K562 (cell line): ENCODE data around the gene BAIAP2. TPM values are rescaled to one million over a fixed set of nuclear protein-coding genes. Genes with fewer than 3 reads are reported as not detected.
A peak's percentile ranks its signal among the peaks of the same experiment; 100 is the strongest.

Source experiments
- polyA plus RNA-seq, 8 experiments: library from polyadenylated mRNA; depleted of rRNA in 4 of 8; stranded (reverse) in 5 of 8; unstranded in 3 of 8; fragments of >200 nt; fragmentation: Nextera tagmentation in 2 of 8; fragmentation: Illumina TruSeq in 1 of 8; extraction: Ambion mirVana in 2 of 8; extraction: Trizol in 1 of 8; gene quantifications; 2 replicates each; pipeline versions ENCODE4 v1.2.1 to v1.2.3, GENCODE V29; 2011 to 2014; ENCODE audit warnings: inconsistent platforms in 1 of 8, missing spikeins in 1 of 8
- total RNA-seq, 7 experiments: library from RNA; depleted of rRNA in 6 of 7; stranded (reverse); fragments of >200 nt in 6 of 7; fragmentation: Illumina TruSeq in 2 of 7; extraction: Trizol in 2 of 7; gene quantifications; 2 replicates each; pipeline versions ENCODE4 v1.2.1 to v1.2.3, GENCODE V29; 2011 to 2021; ENCODE audit warnings: low replicate concordance in 1 of 7
- TF ChIP-seq, protein P1 (sequence below): fragments of 450-650 bp; IDR thresholded peaks from 2 replicates; pipeline ENCODE4 v1.6.1; 2016; ENCODE audit warnings: mild to moderate bottlenecking, moderate library complexity
- TF ChIP-seq, protein P2 (sequence below): IDR thresholded peaks from 2 replicates; pipeline ENCODE4 v1.6.1; 2016; ENCODE audit warnings: missing genetic modification characterization, missing compliant biosample characterization
- TF ChIP-seq, protein P3 (sequence below): fragments of 450-650 bp; IDR thresholded peaks from 2 replicates; pipeline ENCODE4 v1.6.1; 2017; ENCODE audit warnings: antibody characterized with exemption, mild to moderate bottlenecking
- TF ChIP-seq, protein P4 (sequence below): fragments of 250-450 bp; sonication (Bioruptor Pico); IDR thresholded peaks from 2 replicates; pipeline ENCODE4 v1.8.0; 2021; ENCODE audit warnings: moderate library complexity, mild to moderate bottlenecking, inconsistent platforms

BAIAP2 gene
- total and polyA plus RNA-seq, 9 of the 15 experiments (the other 6 are each of a cell fraction or from before 2014, with no cell fraction given), result 2.3 to 51.6 (median 18.4) TPM

DNA sequence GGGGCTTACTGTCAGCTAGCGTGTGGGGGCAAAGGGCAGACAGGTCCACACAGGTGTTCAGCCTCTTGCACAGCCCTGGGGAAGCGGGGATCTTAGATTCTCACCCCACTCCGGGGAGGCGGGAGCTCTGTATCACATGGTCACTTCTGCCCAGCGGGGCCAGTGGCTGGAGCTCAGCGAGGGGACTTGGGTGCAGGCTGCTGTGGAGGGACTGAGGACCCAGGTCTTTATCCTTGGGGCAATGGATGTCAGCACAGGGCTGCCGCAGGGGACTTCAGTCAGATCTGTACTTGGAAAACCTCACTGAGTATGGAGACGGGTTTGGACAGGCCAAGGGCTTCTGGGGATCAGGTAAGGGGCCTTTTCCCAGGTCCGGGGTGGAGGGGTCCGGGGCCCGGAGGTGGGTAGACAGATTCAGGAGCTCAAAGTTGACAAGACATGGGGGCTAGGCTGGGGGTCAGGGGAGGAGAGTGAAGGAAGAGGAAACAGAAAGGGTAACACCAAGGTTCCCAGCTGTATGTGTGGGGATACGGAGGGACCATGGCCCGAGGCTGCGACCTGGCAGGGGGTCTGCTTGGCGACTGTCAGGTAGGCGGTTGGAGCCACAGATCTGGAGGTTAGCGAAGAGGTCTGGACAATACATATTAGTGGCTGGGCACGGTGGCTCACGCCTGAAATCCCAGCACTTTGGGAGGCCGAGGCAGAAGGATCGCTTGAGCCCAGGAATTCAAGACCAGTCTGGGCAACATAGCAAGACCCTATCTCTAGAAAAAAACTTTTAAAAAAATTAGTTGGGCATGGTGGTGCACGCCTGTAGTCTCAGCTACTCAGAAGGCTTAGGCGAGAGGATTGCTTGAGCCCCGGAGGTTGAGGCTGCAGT, 15.1 kb upstream of the BAIAP2 start (continued):
- TF ChIP-seq, protein P1, sequence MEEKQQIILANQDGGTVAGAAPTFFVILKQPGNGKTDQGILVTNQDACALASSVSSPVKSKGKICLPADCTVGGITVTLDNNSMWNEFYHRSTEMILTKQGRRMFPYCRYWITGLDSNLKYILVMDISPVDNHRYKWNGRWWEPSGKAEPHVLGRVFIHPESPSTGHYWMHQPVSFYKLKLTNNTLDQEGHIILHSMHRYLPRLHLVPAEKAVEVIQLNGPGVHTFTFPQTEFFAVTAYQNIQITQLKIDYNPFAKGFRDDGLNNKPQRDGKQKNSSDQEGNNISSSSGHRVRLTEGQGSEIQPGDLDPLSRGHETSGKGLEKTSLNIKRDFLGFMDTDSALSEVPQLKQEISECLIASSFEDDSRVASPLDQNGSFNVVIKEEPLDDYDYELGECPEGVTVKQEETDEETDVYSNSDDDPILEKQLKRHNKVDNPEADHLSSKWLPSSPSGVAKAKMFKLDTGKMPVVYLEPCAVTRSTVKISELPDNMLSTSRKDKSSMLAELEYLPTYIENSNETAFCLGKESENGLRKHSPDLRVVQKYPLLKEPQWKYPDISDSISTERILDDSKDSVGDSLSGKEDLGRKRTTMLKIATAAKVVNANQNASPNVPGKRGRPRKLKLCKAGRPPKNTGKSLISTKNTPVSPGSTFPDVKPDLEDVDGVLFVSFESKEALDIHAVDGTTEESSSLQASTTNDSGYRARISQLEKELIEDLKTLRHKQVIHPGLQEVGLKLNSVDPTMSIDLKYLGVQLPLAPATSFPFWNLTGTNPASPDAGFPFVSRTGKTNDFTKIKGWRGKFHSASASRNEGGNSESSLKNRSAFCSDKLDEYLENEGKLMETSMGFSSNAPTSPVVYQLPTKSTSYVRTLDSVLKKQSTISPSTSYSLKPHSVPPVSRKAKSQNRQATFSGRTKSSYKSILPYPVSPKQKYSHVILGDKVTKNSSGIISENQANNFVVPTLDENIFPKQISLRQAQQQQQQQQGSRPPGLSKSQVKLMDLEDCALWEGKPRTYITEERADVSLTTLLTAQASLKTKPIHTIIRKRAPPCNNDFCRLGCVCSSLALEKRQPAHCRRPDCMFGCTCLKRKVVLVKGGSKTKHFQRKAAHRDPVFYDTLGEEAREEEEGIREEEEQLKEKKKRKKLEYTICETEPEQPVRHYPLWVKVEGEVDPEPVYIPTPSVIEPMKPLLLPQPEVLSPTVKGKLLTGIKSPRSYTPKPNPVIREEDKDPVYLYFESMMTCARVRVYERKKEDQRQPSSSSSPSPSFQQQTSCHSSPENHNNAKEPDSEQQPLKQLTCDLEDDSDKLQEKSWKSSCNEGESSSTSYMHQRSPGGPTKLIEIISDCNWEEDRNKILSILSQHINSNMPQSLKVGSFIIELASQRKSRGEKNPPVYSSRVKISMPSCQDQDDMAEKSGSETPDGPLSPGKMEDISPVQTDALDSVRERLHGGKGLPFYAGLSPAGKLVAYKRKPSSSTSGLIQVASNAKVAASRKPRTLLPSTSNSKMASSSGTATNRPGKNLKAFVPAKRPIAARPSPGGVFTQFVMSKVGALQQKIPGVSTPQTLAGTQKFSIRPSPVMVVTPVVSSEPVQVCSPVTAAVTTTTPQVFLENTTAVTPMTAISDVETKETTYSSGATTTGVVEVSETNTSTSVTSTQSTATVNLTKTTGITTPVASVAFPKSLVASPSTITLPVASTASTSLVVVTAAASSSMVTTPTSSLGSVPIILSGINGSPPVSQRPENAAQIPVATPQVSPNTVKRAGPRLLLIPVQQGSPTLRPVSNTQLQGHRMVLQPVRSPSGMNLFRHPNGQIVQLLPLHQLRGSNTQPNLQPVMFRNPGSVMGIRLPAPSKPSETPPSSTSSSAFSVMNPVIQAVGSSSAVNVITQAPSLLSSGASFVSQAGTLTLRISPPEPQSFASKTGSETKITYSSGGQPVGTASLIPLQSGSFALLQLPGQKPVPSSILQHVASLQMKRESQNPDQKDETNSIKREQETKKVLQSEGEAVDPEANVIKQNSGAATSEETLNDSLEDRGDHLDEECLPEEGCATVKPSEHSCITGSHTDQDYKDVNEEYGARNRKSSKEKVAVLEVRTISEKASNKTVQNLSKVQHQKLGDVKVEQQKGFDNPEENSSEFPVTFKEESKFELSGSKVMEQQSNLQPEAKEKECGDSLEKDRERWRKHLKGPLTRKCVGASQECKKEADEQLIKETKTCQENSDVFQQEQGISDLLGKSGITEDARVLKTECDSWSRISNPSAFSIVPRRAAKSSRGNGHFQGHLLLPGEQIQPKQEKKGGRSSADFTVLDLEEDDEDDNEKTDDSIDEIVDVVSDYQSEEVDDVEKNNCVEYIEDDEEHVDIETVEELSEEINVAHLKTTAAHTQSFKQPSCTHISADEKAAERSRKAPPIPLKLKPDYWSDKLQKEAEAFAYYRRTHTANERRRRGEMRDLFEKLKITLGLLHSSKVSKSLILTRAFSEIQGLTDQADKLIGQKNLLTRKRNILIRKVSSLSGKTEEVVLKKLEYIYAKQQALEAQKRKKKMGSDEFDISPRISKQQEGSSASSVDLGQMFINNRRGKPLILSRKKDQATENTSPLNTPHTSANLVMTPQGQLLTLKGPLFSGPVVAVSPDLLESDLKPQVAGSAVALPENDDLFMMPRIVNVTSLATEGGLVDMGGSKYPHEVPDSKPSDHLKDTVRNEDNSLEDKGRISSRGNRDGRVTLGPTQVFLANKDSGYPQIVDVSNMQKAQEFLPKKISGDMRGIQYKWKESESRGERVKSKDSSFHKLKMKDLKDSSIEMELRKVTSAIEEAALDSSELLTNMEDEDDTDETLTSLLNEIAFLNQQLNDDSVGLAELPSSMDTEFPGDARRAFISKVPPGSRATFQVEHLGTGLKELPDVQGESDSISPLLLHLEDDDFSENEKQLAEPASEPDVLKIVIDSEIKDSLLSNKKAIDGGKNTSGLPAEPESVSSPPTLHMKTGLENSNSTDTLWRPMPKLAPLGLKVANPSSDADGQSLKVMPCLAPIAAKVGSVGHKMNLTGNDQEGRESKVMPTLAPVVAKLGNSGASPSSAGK, result peak; percentile 3; the same call in 1 of the 2 replicates
- TF ChIP-seq, protein P2, sequence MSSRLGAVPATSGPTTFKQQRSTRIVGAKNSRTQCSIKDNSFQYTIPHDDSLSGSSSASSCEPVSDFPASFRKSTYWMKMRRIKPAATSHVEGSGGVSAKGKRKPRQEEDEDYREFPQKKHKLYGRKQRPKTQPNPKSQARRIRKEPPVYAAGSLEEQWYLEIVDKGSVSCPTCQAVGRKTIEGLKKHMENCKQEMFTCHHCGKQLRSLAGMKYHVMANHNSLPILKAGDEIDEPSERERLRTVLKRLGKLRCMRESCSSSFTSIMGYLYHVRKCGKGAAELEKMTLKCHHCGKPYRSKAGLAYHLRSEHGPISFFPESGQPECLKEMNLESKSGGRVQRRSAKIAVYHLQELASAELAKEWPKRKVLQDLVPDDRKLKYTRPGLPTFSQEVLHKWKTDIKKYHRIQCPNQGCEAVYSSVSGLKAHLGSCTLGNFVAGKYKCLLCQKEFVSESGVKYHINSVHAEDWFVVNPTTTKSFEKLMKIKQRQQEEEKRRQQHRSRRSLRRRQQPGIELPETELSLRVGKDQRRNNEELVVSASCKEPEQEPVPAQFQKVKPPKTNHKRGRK (tag), result no peak
- TF ChIP-seq, protein P3, sequence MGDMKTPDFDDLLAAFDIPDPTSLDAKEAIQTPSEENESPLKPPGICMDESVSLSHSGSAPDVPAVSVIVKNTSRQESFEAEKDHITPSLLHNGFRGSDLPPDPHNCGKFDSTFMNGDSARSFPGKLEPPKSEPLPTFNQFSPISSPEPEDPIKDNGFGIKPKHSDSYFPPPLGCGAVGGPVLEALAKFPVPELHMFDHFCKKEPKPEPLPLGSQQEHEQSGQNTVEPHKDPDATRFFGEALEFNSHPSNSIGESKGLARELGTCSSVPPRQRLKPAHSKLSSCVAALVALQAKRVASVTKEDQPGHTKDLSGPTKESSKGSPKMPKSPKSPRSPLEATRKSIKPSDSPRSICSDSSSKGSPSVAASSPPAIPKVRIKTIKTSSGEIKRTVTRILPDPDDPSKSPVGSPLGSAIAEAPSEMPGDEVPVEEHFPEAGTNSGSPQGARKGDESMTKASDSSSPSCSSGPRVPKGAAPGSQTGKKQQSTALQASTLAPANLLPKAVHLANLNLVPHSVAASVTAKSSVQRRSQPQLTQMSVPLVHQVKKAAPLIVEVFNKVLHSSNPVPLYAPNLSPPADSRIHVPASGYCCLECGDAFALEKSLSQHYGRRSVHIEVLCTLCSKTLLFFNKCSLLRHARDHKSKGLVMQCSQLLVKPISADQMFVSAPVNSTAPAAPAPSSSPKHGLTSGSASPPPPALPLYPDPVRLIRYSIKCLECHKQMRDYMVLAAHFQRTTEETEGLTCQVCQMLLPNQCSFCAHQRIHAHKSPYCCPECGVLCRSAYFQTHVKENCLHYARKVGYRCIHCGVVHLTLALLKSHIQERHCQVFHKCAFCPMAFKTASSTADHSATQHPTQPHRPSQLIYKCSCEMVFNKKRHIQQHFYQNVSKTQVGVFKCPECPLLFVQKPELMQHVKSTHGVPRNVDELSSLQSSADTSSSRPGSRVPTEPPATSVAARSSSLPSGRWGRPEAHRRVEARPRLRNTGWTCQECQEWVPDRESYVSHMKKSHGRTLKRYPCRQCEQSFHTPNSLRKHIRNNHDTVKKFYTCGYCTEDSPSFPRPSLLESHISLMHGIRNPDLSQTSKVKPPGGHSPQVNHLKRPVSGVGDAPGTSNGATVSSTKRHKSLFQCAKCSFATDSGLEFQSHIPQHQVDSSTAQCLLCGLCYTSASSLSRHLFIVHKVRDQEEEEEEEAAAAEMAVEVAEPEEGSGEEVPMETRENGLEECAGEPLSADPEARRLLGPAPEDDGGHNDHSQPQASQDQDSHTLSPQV, result 0 out of 2 replicates have a peak, but pooled peaks have one; percentile 31
- TF ChIP-seq, protein P4, sequence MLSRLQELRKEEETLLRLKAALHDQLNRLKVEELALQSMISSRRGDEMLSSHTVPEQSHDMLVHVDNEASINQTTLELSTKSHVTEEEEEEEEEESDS (CRISPR knock-in tag), result no peak
